HCT116 (cell line): ENCODE results near the gene ACOT7. TPM values are rescaled to one million over a fixed set of nuclear protein-coding genes. Genes with fewer than 3 reads are reported as not detected.

ENCODE experiments used
- ATAC-seq: fragments of 200-7000 bp; cut with Tn5 transposase; 2 replicates; pipeline ENCODE4 v1.9.1; 2020; ENCODE audit warnings: mild to moderate bottlenecking, moderate library complexity
- BruUV-seq: library from RNA; stranded (reverse); fragments of 400-500 nt; replicated peaks from 2 replicates; lab custom pipeline; 2021; lab: Mats Ljungman, UMichigan
- CTCF ChIA-PET: fragments of 300-600 bp; sonication (Branson Sonifier 250); formaldehyde crosslinking; loops from one replicate; lab custom pipeline; 2021; ENCODE audit warnings: antibody characterized with exemption; lab: Charles Lee
- POLR2A ChIA-PET: fragments of 300-600, 350-600 bp; sonication (Branson Sonifier 250); formaldehyde crosslinking; loops from one replicate; lab custom pipeline; 2021; ENCODE audit warnings: antibody characterized with exemption; lab: Charles Lee
- RAD21 ChIA-PET, 2 experiments: fragments of 300-600 bp; sonication (Branson Sonifier 250); formaldehyde crosslinking; loops; one replicate each; lab custom pipeline; 2023; ENCODE audit warnings: low total read pairs in 2 of 2; ENCODE audit not compliant: uncharacterized antibody in 2 of 2, unreplicated experiment in 2 of 2, low non-redundant PET in 1 of 2; lab: Charles Lee
- DNase-seq: peaks from one replicate; pipeline ENCODE4 v3.0.0-alpha.2; 2010; ENCODE audit warnings: low read depth, low spot score
- H2AFZ ChIP-seq: fragments of 200-600 bp; shearing (Covaris generic), sonication (generic); 2 replicates; pipeline ENCODE4 v1.6.1; 2017; ENCODE audit warnings: low read depth, mixed run types, mixed read lengths, antibody characterized with exemption, low read length; ENCODE audit not compliant: poor library complexity, severe bottlenecking
- H3K27ac ChIP-seq: 2 replicates; pipeline ENCODE4 v1.5.1; 2012; ENCODE audit warnings: low read depth, low read length
- H3K27me3 ChIP-seq: fragments of 200-600 bp; sonication (generic); 2 replicates; pipeline ENCODE4 v1.6.1; 2016; ENCODE audit warnings: mixed run types, low read length, mixed read lengths; ENCODE audit not compliant: insufficient read depth
- H3K36me3 ChIP-seq, 2 experiments: fragments of 200-500 bp in 1 of 2; fragments of 200-600 bp in 1 of 2; sonication (Bioruptor generic) in 1 of 2; sonication (generic) in 1 of 2; 2 replicates each; pipeline versions ENCODE4 v1.5.1 to v1.6.1; 2014 to 2016; ENCODE audit warnings: low read length in 2 of 2, inconsistent platforms in 1 of 2, mixed read lengths in 1 of 2, mixed run types in 1 of 2; ENCODE audit not compliant: insufficient read depth in 2 of 2, control insufficient read depth in 1 of 2
- H3K4me1 ChIP-seq, 2 experiments: fragments of 200-600 bp in 1 of 2; sonication (generic) in 1 of 2; 2 replicates each; pipeline versions ENCODE4 v1.5.1 to v1.6.1; 2012 to 2017; ENCODE audit warnings: low read length in 2 of 2, inconsistent platforms in 1 of 2, mild to moderate bottlenecking in 1 of 2, mixed read lengths in 1 of 2, mixed run types in 1 of 2, moderate library complexity in 1 of 2; ENCODE audit not compliant: insufficient read depth in 2 of 2, control insufficient read depth in 1 of 2
- H3K4me2 ChIP-seq: fragments of 200-600 bp; sonication (generic); 2 replicates; pipeline ENCODE4 v1.6.1; 2017; ENCODE audit warnings: mixed run types, low read length, mixed read lengths
- H3K4me3 ChIP-seq, 2 experiments: fragments of 200-600 bp in 1 of 2; sonication (generic) in 1 of 2; replicated peaks in 1 of 2; 2 replicates each; pipeline ENCODE4 v1.5.1; 2011 to 2016; ENCODE audit warnings: low read length in 2 of 2, control low read depth in 1 of 2, low read depth in 1 of 2, mild to moderate bottlenecking in 1 of 2, mixed read lengths in 1 of 2, mixed run types in 1 of 2
- H3K79me2 ChIP-seq: fragments of 200-600 bp; sonication (generic); 2 replicates; pipeline ENCODE4 v1.6.1; 2017; ENCODE audit warnings: mild to moderate bottlenecking, mixed run types, low read length, moderate library complexity, mixed read lengths; ENCODE audit not compliant: insufficient read depth
- H3K9ac ChIP-seq: fragments of 200-600 bp; sonication (generic); 2 replicates; pipeline ENCODE4 v1.6.1; 2016; ENCODE audit warnings: low read length, mixed read lengths
- H3K9me2 ChIP-seq: fragments of 200-600 bp; sonication (generic), shearing (Covaris generic); 2 replicates; pipeline ENCODE4 v1.6.1; 2017; ENCODE audit warnings: mixed run types, mild to moderate bottlenecking, moderate library complexity; ENCODE audit not compliant: insufficient read depth
- H3K9me3 ChIP-seq, 2 experiments: fragments of 200-500 bp in 1 of 2; fragments of 200-600 bp in 1 of 2; sonication (Bioruptor generic) in 1 of 2; sonication (generic) in 1 of 2; 2 replicates each; pipeline ENCODE4 v1.6.1; 2014 to 2017; ENCODE audit warnings: low read length in 2 of 2, mixed read lengths in 2 of 2, inconsistent platforms in 1 of 2, low read depth in 1 of 2, mild to moderate bottlenecking in 1 of 2, mixed run types in 1 of 2, moderate library complexity in 1 of 2; ENCODE audit not compliant: control insufficient read depth in 1 of 2, insufficient read depth in 1 of 2
- H4K20me1 ChIP-seq: fragments of 200-600 bp; sonication (generic), shearing (Covaris generic); 2 replicates; pipeline ENCODE4 v1.6.1; 2017; ENCODE audit warnings: mixed run types, mild to moderate bottlenecking, moderate library complexity; ENCODE audit not compliant: insufficient read depth
- EZH2 ChIP-seq: fragments of 200-600 bp; sonication (generic); IDR thresholded peaks from 2 replicates; pipeline ENCODE4 v1.6.1; 2017; ENCODE audit warnings: antibody characterized with exemption, mixed run types
- EZH2phosphoT487 ChIP-seq: fragments of 200-600 bp; IDR thresholded peaks from 2 replicates; pipeline ENCODE4 v1.6.1; 2018; ENCODE audit warnings: antibody characterized with exemption, borderline replicate concordance
- REST ChIP-seq: IDR thresholded peaks from 2 replicates; pipeline ENCODE4 v1.6.1; 2012; ENCODE audit warnings: low read depth
- intact Hi-C: fragments of 100-400 bp; cut with micrococcal nuclease; formaldehyde crosslinking; loops from 2 replicates; pipeline ENCODE4 v1.10.0; 2022
- total RNA-seq: library from RNA; stranded (reverse); gene quantifications from one replicate; pipeline ENCODE4 v1.2.1, GENCODE V29; 2021; ENCODE audit not compliant: unreplicated experiment

The ACOT7 gene
- total RNA-seq, 1 experiment from 2014 or later = 162 TPM

GRCh38 chr1:6348511-6349191 is 44.9 kb downstream of the ACOT7 start:
- no peak overlapping the region; the same call in 1 of the 2 replicates for H3K27ac ChIP-seq
- no peak overlapping the region for H2AFZ ChIP-seq
- ChIA-PET CTCF (interaction anchor here (0.7 to 1.3 kb wide), 7 partner anchors 46 to 111 kb away, joined by 3 to 6 read pairs (median 3); no protein-coding TSS in a partner anchor), RAD21 (interaction anchor here (0.6 to 1.3 kb wide), 2 partner anchors 48 to 90 kb away, joined by 3 read pairs; no protein-coding TSS in a partner anchor), POLR2A (no interaction called here)
- ATAC-seq = no peak
- no peak for DNase-seq
- BruUV-seq = no TSS peak
- H3K27me3 ChIP-seq = no peaks in the 10 kb centered on the region
- H3K79me2 ChIP-seq = peaks cover 42% of the 10 kb centered on the region
- H3K4me2 ChIP-seq = no peak overlapping the region
- H4K20me1 ChIP-seq = peaks cover 4% of the 10 kb centered on the region; the same call in 1 of the 2 replicates
- no peaks in the 10 kb centered on the region; a peak in 1 of 4 replicates for H3K36me3 ChIP-seq
- TF ChIP-seq EZH2 = no peak
- no peak for TF ChIP-seq REST
- no peak for TF ChIP-seq EZH2phosphoT487
- intact Hi-C loops = loop anchor here (1.0 to 10.0 kb wide), 4 partner anchors 48 to 294 kb away; no protein-coding TSS in a partner anchor
- H3K9ac ChIP-seq = no peak overlapping the region
- H3K9me3 ChIP-seq = no peaks in the 10 kb centered on the region
- H3K4me1 ChIP-seq = peaks cover 22 to 34% of the 10 kb centered on the region in 2 experiments
- no peaks in the 10 kb centered on the region for H3K9me2 ChIP-seq
- no peak overlapping the region for H3K4me3 ChIP-seq
